HepG2 (cell line): Measurements from ENCODE around the gene NAT10. TPM values are rescaled to one million over a fixed set of nuclear protein-coding genes. Genes with fewer than 3 reads are reported as not detected.

Source experiments
- ESRRA ChIP-seq: sonication (generic); formaldehyde crosslinking; IDR thresholded peaks from 2 replicates; pipeline ENCODE4 v1.5.1; 2020; ENCODE audit warnings: mild to moderate bottlenecking, low read depth, missing genetic modification reagents
- MAF1 ChIP-seq: sonication (generic); formaldehyde crosslinking; IDR thresholded peaks from 2 replicates; pipeline ENCODE4 v1.5.0; 2020; ENCODE audit warnings: missing genetic modification reagents, borderline replicate concordance
- MBD4 ChIP-seq: IDR thresholded peaks from 2 replicates; pipeline ENCODE4 v1.6.1; 2012; ENCODE audit warnings: low read length, inconsistent platforms, borderline replicate concordance
- MEIS1 ChIP-seq: sonication (generic); formaldehyde crosslinking; IDR thresholded peaks from 2 replicates; pipeline ENCODE4 v1.9.0; 2021; ENCODE audit warnings: mild to moderate bottlenecking, missing genetic modification reagents, moderate library complexity, borderline replicate concordance
- RELA ChIP-seq: sonication (generic); formaldehyde crosslinking; IDR thresholded peaks from 2 replicates; pipeline ENCODE4 v1.4.0; 2020; ENCODE audit warnings: missing genetic modification reagents
- SRF ChIP-seq: IDR thresholded peaks from 2 replicates; pipeline ENCODE4 v1.6.1; 2011; ENCODE audit warnings: mild to moderate bottlenecking, low read depth, low read length, moderate library complexity
- ZFX ChIP-seq: sonication (generic); formaldehyde crosslinking; IDR thresholded peaks from 2 replicates; pipeline ENCODE4 v1.4.0; 2020; ENCODE audit warnings: mild to moderate bottlenecking, low read depth, missing genetic modification reagents, moderate library complexity
- ZNF256 ChIP-seq: sonication (generic); formaldehyde crosslinking; conservative IDR thresholded peaks from 2 replicates; pipeline ENCODE4 v1.4.0; 2020; ENCODE audit warnings: missing genetic modification reagents
- ZNF431 ChIP-seq: sonication (generic); formaldehyde crosslinking; IDR thresholded peaks from 2 replicates; pipeline ENCODE4 v1.9.0; 2022; ENCODE audit warnings: missing genetic modification reagents, low read depth, mild to moderate bottlenecking, borderline replicate concordance
- ZNF776 ChIP-seq: sonication (generic); formaldehyde crosslinking; IDR thresholded peaks from 2 replicates; pipeline ENCODE4 v1.4.0; 2020; ENCODE audit warnings: mild to moderate bottlenecking, missing genetic modification reagents
- ZNF83 ChIP-seq: sonication (generic); formaldehyde crosslinking; IDR thresholded peaks from 2 replicates; pipeline ENCODE4 v1.4.0; 2020; ENCODE audit warnings: missing genetic modification reagents, mild to moderate bottlenecking, borderline replicate concordance
- ZSCAN22 ChIP-seq: sonication (generic); formaldehyde crosslinking; IDR thresholded peaks from 2 replicates; pipeline ENCODE4 v1.4.0; 2020; ENCODE audit warnings: mild to moderate bottlenecking, missing genetic modification reagents
- polyA plus RNA-seq, 8 experiments: library from polyadenylated mRNA; depleted of rRNA in 3 of 8; stranded (reverse) in 7 of 8; unstranded in 1 of 8; fragments of >200 nt; fragmentation: Illumina TruSeq in 4 of 8; extraction: Trizol in 4 of 8; gene quantifications; 2 replicates each; pipeline versions ENCODE4 v1.2.1 to v1.2.3, GENCODE V29; 2011 to 2016; ENCODE audit warnings: low read depth in 4 of 8, missing spikeins in 1 of 8, mixed read lengths in 1 of 8; ENCODE audit not compliant: insufficient read depth in 1 of 8
- total RNA-seq, 5 experiments: library from RNA; depleted of rRNA; stranded (reverse); fragments of >200 nt; fragmentation: Illumina TruSeq; extraction: Trizol; gene quantifications; 2 replicates each; pipeline ENCODE4 v1.2.3, GENCODE V29; 2016; ENCODE audit warnings: low read depth in 1 of 5
- TF ChIP-seq, protein P1 (sequence below): sonication (generic); formaldehyde crosslinking; IDR thresholded peaks from 2 replicates; pipeline ENCODE4 v1.4.0; 2020; ENCODE audit warnings: missing genetic modification reagents
- TF ChIP-seq, protein P2 (sequence below), 2 experiments: IDR thresholded peaks; 2 replicates each; pipeline ENCODE4 v1.6.1; 2011 to 2012; ENCODE audit warnings: low read length in 2 of 2, borderline replicate concordance in 1 of 2, low read depth in 1 of 2, mild to moderate bottlenecking in 1 of 2, moderate library complexity in 1 of 2
- TF ChIP-seq, protein P3 (sequence below): conservative IDR thresholded peaks from 2 replicates; pipeline ENCODE4 v1.6.1; 2018; ENCODE audit warnings: missing genetic modification reagents
- TF ChIP-seq, protein P4 (sequence below), 2 experiments: sonication (generic) in 1 of 2; formaldehyde crosslinking in 1 of 2; IDR thresholded peaks; 2 replicates each; pipeline versions ENCODE4 v1.5.1 to v1.6.1; 2011 to 2020; ENCODE audit warnings: borderline replicate concordance in 1 of 2, low read depth in 1 of 2, low read length in 1 of 2, mild to moderate bottlenecking in 1 of 2, missing genetic modification reagents in 1 of 2, moderate library complexity in 1 of 2

The NAT10 gene
- total and polyA plus RNA-seq, 2 of the 13 experiments (the other 11 are each of a cell fraction or from before 2014, with no cell fraction given), result 33.9 to 51.9 TPM

DNA sequence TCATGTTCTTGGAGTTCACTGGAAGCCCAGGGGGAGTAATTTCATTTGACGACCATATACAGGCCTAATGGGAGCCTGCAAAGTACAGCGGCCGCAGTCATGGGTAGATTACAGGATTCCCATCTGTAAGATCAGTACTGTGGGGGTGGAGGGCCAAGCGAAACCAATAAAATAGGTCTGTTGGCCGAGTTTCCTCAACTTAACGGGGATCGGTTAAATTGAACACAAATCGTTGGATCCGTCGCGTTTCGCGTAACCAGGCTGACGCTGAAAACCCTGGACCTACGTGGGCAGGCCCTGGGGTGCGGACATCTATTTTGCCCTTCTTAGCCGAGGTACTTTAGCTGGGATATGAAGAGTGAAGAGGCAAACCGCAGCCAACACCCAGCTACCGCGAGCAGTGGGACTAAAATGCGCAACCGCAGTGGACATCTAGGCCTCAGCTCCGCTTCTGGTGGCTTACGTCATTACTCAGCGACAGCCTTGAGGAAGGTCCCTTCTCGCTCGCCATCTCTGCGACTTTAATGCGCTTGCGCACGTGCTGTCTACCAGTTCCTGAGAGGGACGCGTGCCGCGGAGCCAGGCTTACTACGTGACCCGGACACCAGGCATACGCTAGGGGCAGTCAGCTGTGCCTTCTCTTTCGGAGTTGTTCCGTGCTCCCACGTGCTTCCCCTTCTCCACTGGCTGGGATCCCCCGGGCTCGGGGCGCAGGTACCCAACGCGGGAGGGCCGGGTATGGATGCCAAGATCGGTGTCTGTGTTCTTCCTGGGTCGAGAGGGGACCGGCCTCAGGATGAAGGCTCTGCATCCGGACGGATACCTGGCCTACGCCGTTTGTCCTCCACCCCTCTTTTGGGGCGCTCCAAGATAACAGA is at the start of gene NAT10 (continued):
- TF ChIP-seq, protein P1, sequence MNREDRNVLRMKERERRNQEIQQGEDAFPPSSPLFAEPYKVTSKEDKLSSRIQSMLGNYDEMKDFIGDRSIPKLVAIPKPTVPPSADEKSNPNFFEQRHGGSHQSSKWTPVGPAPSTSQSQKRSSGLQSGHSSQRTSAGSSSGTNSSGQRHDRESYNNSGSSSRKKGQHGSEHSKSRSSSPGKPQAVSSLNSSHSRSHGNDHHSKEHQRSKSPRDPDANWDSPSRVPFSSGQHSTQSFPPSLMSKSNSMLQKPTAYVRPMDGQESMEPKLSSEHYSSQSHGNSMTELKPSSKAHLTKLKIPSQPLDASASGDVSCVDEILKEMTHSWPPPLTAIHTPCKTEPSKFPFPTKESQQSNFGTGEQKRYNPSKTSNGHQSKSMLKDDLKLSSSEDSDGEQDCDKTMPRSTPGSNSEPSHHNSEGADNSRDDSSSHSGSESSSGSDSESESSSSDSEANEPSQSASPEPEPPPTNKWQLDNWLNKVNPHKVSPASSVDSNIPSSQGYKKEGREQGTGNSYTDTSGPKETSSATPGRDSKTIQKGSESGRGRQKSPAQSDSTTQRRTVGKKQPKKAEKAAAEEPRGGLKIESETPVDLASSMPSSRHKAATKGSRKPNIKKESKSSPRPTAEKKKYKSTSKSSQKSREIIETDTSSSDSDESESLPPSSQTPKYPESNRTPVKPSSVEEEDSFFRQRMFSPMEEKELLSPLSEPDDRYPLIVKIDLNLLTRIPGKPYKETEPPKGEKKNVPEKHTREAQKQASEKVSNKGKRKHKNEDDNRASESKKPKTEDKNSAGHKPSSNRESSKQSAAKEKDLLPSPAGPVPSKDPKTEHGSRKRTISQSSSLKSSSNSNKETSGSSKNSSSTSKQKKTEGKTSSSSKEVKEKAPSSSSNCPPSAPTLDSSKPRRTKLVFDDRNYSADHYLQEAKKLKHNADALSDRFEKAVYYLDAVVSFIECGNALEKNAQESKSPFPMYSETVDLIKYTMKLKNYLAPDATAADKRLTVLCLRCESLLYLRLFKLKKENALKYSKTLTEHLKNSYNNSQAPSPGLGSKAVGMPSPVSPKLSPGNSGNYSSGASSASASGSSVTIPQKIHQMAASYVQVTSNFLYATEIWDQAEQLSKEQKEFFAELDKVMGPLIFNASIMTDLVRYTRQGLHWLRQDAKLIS (CRISPR knock-in tag), result no peak
- TF ChIP-seq ZNF256 (CRISPR knock-in tag) (no peak; the same call in 1 of the 2 replicates), ZFX (CRISPR knock-in tag) (peak; percentile 99), ESRRA (CRISPR knock-in tag) (peak; percentile 47; the same call in 1 of the 2 replicates), ZNF431 (peak; percentile 79; the same call in 1 of the 2 replicates), RELA (no peak), MAF1 (CRISPR knock-in tag) (no peak), ZNF776 (CRISPR knock-in tag) (no peak), ZSCAN22 (0 out of 2 replicates have a peak, but pooled peaks have one; percentile 65), ZNF83 (CRISPR knock-in tag) (peak; percentile 71; the same call in 1 of the 2 replicates), MBD4 (no peak), MEIS1 (no peak), SRF (peak; percentile 65)
- TF ChIP-seq, protein P2, sequence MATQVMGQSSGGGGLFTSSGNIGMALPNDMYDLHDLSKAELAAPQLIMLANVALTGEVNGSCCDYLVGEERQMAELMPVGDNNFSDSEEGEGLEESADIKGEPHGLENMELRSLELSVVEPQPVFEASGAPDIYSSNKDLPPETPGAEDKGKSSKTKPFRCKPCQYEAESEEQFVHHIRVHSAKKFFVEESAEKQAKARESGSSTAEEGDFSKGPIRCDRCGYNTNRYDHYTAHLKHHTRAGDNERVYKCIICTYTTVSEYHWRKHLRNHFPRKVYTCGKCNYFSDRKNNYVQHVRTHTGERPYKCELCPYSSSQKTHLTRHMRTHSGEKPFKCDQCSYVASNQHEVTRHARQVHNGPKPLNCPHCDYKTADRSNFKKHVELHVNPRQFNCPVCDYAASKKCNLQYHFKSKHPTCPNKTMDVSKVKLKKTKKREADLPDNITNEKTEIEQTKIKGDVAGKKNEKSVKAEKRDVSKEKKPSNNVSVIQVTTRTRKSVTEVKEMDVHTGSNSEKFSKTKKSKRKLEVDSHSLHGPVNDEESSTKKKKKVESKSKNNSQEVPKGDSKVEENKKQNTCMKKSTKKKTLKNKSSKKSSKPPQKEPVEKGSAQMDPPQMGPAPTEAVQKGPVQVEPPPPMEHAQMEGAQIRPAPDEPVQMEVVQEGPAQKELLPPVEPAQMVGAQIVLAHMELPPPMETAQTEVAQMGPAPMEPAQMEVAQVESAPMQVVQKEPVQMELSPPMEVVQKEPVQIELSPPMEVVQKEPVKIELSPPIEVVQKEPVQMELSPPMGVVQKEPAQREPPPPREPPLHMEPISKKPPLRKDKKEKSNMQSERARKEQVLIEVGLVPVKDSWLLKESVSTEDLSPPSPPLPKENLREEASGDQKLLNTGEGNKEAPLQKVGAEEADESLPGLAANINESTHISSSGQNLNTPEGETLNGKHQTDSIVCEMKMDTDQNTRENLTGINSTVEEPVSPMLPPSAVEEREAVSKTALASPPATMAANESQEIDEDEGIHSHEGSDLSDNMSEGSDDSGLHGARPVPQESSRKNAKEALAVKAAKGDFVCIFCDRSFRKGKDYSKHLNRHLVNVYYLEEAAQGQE (IDR thresholded peaks at IDR 0.05; ENCODE audit: borderline replicate concordance in 1 of 2, low read depth in 1 of 2, low read length in 2 of 2), result peak in 1 of 2 experiments; percentile 77; a peak in 2 of 4 replicates
- TF ChIP-seq, protein P3, sequence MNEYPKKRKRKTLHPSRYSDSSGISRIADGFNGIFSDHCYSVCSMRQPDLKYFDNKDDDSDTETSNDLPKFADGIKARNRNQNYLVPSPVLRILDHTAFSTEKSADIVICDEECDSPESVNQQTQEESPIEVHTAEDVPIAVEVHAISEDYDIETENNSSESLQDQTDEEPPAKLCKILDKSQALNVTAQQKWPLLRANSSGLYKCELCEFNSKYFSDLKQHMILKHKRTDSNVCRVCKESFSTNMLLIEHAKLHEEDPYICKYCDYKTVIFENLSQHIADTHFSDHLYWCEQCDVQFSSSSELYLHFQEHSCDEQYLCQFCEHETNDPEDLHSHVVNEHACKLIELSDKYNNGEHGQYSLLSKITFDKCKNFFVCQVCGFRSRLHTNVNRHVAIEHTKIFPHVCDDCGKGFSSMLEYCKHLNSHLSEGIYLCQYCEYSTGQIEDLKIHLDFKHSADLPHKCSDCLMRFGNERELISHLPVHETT, result peak; percentile 62; the same call in 1 of the 2 replicates
- TF ChIP-seq, protein P4, sequence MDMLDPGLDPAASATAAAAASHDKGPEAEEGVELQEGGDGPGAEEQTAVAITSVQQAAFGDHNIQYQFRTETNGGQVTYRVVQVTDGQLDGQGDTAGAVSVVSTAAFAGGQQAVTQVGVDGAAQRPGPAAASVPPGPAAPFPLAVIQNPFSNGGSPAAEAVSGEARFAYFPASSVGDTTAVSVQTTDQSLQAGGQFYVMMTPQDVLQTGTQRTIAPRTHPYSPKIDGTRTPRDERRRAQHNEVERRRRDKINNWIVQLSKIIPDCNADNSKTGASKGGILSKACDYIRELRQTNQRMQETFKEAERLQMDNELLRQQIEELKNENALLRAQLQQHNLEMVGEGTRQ (IDR thresholded peaks at IDR 0.05; ENCODE audit: low read depth, low read length), result peak; percentile 69
- TF ChIP-seq, protein P4 (CRISPR knock-in tag; IDR thresholded peaks at IDR 0.05; ENCODE audit: borderline replicate concordance), result peak; percentile 58; the same call in 1 of the 2 replicates
